ENCODE measurements around the gene UQCC3.
"Not testable (repeated sequence)": the region's sequence is repeated elsewhere in the genome, so short reads cannot be mapped to it uniquely, and the experiment has no call there.

UQCC3 gene

GRCh38 chr11:62666259-62666926 is 5.1 kb upstream of the UQCC3 start:
- DNase-seq, result peak; percentile 29

- DNase-seq, result no peak
These were observed 4.0 kb upstream of the UQCC3 start for GRCh38 chr11:62667460-62667859.

- peak; percentile 39 for DNase-seq
These were observed 1.9 kb upstream of the UQCC3 start for GRCh38 chr11:62669420-62670161.

GRCh38 chr11:62671236-62671607 is 251 bp upstream of the UQCC3 start:
- DNase-seq, result no peak

GRCh38 chr11:62673196-62673525 is 1.7 kb downstream of the UQCC3 start:
- no peak for DNase-seq

GRCh38 chr11:62675415-62675814 is 3.9 kb downstream of the UQCC3 start:
- not testable (repeated sequence) for DNase-seq

- peak; percentile 13 for DNase-seq
These were observed 5.2 kb downstream of the UQCC3 start for GRCh38 chr11:62676698-62677097.

GRCh38 chr11:62677156-62677555 is 5.7 kb downstream of the UQCC3 start:
- no peak for DNase-seq

- DNase-seq, result no peak
These were observed 6.2 kb downstream of the UQCC3 start for GRCh38 chr11:62677714-62678113.

- DNase-seq, result no peak
These were observed 6.9 kb downstream of the UQCC3 start for GRCh38 chr11:62678433-62678769.

- DNase-seq, result peak; percentile 96
These were observed 7.6 kb downstream of the UQCC3 start, which contains the start of gene UBXN1 for GRCh38 chr11:62678770-62679696. Gene UBXN1 (minus strand): TSS chr11:62679073. CDS start chr11:62678923, 150 bp downstream.

- peak; percentile 92 for DNase-seq
These were observed 9.4 kb downstream of the UQCC3 start for GRCh38 chr11:62680825-62681240.

- DNase-seq, result no peak
These were observed 11.0 kb downstream of the UQCC3 start for GRCh38 chr11:62682518-62682917.

- DNase-seq, result no peak
These were observed 16.3 kb downstream of the UQCC3 start for GRCh38 chr11:62687508-62688396.

GRCh38 chr11:62688491-62688890 is 17.0 kb downstream of the UQCC3 start:
- no peak for DNase-seq

- no peak for DNase-seq
These were observed 18.1 kb downstream of the UQCC3 start, which contains the start of gene LRRN4CL for GRCh38 chr11:62689421-62690183. Gene LRRN4CL (minus strand): TSS chr11:62689530. CDS start chr11:62688508, 1,022 bp downstream.

- DNase-seq, result not testable (repeated sequence)
These were observed 22.2 kb downstream of the UQCC3 start for GRCh38 chr11:62693624-62694023.

- DNase-seq, result peak; percentile 92
These were observed 23.1 kb downstream of the UQCC3 start for GRCh38 chr11:62694455-62695167.

- no peak for DNase-seq
These were observed 30.8 kb downstream of the UQCC3 start for GRCh38 chr11:62702246-62702645.

GRCh38 chr11:62703921-62704320 is 32.4 kb downstream of the UQCC3 start:
- DNase-seq, result not testable (repeated sequence)

- DNase-seq, result peak; percentile 64
These were observed 33.9 kb downstream of the UQCC3 start for GRCh38 chr11:62705413-62705812.

All from hematopoietic multipotent progenitor cell treated with erythropoietin and hydrocortisone succinate and interleukin-3 and kit ligand, for 4 days (in vitro differentiated cells).